NOMO-1 (cell line): ENCODE data around the gene LDB2.

Experiments used
- DNase-seq, 2 experiments: peaks; one replicate each; lab custom pipeline; 2025; ENCODE audit not compliant: unreplicated experiment in 2 of 2; lab: John Stamatoyannopoulos, UW

The LDB2 gene

GRCh38 chr4:16844816-16845586 lies 53.4 kb downstream of the LDB2 start:
- DNase-seq = no peak

GRCh38 chr4:16843831-16844508 lies 54.5 kb downstream of the LDB2 start:
- DNase-seq = peak; percentile 37 to 42

- no peak for DNase-seq
Observed at GRCh38 chr4:16838226-16838875, 60.1 kb downstream of the LDB2 start.

DNA sequence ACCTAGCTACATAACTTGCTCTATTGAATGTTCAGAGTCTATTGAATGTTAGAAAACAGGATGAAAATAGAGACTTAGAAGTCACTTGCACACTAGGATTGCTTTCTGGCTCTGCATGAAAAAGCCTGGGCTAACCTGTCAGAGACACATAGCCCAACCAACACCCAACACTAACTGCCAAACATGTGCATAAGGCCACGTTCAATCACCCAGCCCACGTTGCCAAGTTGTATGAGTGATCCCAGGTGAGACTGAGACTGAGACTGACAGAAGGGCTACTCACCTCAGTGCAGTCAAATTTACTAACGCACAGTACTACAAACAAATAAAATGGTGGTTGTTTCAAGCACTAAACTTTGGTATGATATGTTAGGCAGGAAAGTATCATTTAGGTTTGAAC lies 61.0 kb downstream of the LDB2 start:
- no peak for DNase-seq

GRCh38 chr4:16836324-16836723 lies 62.1 kb downstream of the LDB2 start:
- no peak for DNase-seq

DNA sequence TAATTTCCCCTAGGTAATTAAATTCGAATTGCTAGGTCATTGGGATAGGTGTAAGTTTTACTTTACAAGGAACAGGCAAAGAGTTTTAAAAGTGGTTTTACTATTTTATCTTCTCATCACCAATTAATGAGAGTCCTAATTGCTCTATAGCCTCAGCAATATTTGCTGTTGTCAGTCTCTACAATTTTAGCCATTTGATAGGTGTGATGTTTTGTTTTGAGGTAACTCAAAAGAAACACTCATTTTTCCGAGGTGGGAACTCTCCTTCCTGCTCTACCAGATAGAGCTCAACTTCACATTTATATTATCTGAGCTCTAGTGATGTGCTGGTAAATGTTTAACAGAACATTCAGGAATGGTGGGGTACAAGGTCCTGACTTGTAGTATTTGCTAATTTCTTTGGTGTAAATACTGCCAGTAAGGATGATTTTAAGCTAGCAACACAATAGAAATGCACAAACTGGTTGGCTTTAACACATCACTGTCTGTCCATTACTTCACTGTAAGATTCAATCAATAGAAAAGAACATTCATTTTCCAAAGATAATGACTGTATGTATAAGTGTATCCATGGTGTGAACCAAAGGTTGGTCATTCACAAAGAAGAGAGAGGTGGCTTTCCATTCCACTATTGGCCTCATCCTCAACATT lies 62.7 kb downstream of the LDB2 start:
- no peak for DNase-seq

DNA sequence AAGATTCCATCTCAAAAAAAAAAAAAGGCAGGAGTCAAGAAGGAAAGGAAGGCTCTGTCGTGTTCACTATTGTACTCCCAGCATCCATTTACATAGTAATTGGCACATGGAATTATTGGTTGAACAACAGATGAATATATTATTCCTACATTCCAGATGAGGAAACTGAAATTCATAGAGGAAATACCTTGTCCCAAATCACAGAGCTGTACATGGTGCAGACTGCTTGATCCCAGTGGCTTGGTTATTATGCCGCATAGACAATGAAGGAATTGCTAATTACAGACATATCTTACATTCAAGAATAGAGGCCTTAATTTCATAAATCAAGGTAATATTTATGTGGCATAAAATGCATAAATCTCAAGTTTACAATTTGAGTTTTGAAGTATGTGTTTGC lies 63.6 kb downstream of the LDB2 start:
- DNase-seq = no peak

- no peak for DNase-seq
Observed at GRCh38 chr4:16833722-16834121, 64.7 kb downstream of the LDB2 start.

- DNase-seq = no peak
Observed at GRCh38 chr4:16830081-16830480, 68.4 kb downstream of the LDB2 start.

GRCh38 chr4:16827794-16828724 lies 70.4 kb downstream of the LDB2 start:
- no peak for DNase-seq

DNA sequence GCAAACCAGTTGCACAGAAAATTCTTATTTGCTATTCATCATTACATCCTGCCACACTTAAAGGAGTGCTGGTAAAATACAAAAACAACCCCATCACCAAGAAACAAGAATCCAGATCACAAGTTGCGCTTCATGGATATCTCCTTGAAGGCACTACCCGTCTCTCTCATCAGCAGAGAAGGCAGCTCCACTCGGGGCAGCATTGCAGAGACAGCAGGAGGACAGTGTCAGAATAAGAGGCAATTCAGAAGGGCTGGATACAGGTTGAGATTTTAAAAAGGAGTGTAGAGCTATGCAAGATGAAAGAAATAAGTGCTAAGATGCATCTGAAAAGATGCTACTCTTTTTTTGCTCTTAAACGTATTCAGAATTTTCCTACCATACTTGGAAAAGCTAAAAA lies 71.4 kb downstream of the LDB2 start:
- no peak for DNase-seq

DNA sequence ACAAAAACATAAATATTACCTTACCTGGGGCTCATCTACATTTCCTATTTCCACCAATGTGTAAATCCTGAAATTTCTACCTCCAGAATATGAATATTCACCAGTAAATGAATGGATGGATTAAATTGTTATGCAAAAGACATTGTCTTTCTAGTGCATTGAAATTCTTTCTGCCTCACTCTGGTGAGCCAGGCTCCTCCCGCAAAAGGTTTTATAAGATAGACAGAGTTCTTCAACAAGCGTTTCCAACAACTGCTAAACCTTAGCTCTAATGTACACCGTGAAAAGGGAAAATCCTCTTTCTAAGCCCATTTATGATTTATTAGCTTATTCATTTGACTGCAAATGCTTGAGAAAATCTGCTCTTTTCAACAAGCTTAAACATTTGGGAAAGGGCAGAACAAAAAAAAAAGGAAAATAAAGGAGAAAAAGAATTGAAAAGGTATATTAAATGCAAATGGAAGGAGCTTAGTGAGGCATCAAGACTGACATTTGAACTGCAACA lies 72.0 kb downstream of the LDB2 start:
- no peak for DNase-seq

GRCh38 chr4:16824278-16824806 lies 74.1 kb downstream of the LDB2 start:
- no peak for DNase-seq

GRCh38 chr4:16820329-16820728 lies 78.1 kb downstream of the LDB2 start:
- no peak for DNase-seq

- no peak for DNase-seq
Observed at GRCh38 chr4:16819652-16820051, 78.8 kb downstream of the LDB2 start.

GRCh38 chr4:16818005-16818404 lies 80.4 kb downstream of the LDB2 start:
- no peak for DNase-seq

GRCh38 chr4:16817286-16817685 lies 81.2 kb downstream of the LDB2 start:
- DNase-seq = no peak

- DNase-seq = no peak
Observed at GRCh38 chr4:16814361-16814760, 84.1 kb downstream of the LDB2 start.

- DNase-seq = no peak
Observed at GRCh38 chr4:16812041-16812440, 86.4 kb downstream of the LDB2 start.

- no peak for DNase-seq
Observed at GRCh38 chr4:16809943-16810342, 88.5 kb downstream of the LDB2 start.
